Stimulated activated naive CD4-positive, alpha-beta T cell treated with Interleukin-2 at 50 U/mL for 16 hours (primary cell): ENCODE results near the gene ERVMER34-1.

Source experiments
- DNase-seq: peaks from one replicate; lab custom pipeline; 2025; lab: John Stamatoyannopoulos, UW

ERVMER34-1 gene, protein sequence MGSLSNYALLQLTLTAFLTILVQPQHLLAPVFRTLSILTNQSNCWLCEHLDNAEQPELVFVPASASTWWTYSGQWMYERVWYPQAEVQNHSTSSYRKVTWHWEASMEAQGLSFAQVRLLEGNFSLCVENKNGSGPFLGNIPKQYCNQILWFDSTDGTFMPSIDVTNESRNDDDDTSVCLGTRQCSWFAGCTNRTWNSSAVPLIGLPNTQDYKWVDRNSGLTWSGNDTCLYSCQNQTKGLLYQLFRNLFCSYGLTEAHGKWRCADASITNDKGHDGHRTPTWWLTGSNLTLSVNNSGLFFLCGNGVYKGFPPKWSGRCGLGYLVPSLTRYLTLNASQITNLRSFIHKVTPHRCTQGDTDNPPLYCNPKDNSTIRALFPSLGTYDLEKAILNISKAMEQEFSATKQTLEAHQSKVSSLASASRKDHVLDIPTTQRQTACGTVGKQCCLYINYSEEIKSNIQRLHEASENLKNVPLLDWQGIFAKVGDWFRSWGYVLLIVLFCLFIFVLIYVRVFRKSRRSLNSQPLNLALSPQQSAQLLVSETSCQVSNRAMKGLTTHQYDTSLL

DNA sequence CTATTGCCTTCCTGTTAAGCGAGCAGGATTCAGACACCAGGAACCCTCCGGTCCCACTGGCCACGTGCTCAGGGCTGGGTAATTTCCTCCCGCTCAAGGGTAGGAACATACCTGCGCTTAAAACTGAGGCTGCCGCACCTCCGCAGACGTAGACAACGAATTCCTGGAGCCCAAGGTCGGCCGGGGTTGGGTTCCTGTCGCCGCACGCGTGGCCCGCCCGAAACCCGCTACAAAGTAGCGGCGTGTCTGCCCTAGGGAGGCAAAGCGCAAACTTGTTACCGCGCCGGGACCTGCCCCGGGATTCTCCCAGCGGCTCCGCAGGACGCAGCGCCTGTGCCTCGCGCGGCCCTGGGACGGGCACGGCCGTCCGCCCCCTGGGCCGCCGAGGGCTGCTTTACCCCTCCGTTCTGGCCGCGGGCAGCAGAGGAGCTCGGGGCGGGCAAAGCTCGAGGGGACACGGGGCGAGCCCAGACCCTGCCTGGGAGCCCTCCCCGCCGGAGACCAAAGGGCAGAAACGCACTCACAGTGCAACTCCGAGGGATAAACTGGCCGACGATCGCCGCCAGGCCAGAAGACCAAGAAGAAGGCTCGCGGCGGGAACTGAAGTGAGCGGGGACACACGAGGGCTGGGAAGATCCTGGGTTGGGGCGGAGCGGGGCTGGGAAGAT, at the start of gene ERVMER34-1:
ERVMER34-1 (minus strand) TSS at position 607 of the 668 bp plus-strand sequence. CDS start 5,905 bp downstream, outside the sequence.
- DNase-seq = no peak

DNA sequence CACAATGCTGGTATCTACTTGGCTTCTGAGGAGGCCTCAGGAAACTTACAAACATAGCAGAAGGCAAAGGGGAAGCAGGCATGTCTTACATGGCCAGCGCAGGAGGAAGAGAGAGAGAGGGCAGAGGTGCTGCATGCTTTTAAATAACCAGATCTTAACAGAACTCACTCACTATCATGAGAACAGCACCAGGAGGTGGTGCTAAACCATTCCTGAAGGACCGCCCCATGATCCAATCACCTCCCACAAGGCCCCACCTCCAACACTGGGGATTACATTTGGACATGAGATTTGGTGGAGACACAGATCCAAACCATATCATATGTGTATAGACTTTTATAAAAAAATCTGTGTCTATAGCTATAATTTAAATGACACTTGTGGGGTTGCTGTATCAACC, 48.6 kb upstream of the ERVMER34-1 start:
- DNase-seq = no peak

DNA sequence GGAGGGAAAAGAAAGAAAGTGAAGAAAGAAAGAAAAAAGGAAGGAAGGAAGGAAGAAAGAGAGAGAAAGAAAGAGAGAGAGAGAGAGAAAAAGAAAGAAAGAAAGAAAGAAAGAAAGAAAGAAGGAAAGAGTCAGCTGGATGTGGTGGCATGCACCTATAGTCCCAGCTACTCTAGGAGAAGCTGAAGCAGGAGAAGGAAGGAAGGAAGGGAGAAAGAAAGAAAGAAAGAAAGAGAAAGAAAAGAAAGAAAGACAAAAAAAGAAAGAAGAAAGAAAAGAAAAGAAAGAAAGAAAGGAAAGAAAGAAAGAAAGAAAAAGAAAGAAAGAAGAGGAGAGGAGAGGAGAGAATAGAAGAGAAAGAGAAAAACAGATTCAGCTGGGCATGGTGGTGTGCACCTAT, 44.3 kb upstream of the ERVMER34-1 start:
- no peak for DNase-seq

DNA sequence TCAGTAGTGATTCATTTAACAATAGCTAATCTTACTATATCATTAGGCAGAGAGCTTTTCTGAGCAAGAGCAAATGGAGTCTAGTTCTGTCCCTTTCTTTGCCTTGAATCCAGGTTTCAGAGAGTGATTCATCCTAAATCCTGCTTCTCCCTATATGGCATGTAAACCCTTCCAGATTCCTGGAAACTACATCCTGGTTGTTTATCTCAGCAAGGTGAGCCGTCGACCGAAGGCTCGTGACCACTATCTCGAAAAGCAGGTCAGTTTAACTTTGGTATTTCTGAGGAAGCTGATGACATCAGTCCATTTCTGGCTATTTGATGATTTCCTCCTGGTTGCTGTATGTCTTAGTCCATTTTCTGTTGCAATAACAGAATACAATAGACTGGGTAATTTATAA, 40.7 kb upstream of the ERVMER34-1 start:
- no peak for DNase-seq

DNA sequence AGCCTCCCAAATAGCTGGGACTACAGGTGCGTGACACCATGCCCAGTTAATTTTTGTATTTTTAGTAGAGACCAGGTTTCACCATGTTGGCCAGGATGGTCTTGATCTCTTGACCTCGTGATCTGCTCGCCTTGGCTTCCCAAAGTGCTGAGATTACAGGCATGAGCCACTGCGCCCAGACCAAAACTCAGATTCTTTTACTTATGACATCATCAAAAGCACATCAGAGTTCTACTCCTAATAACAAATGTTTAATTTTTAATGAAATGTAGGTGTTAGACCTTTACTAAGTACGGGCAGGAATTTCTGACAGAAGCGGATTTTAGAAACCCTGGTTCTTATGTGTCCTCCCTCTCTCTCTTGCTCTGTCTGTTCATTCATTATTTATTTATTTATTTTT, 38.5 kb upstream of the ERVMER34-1 start:
- no peak for DNase-seq

DNA sequence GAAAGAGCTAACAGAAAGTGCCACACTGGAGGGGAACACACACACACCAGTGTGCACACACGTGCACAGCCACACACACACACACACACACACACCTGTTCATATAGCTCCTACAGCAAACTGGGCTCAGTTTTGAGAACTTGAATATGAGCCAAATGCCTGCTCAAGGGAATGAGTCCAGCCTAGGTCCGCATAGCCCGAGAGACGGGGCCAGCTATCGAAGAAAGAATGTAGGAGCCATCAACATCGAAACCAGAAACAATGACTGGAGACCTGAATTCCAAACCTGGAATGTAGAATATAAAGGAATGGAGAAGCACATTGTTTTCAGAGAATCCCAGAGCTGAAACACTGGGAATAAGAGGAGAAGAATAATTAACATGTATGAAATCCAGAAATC, 37.6 kb upstream of the ERVMER34-1 start:
- DNase-seq = no peak

DNA sequence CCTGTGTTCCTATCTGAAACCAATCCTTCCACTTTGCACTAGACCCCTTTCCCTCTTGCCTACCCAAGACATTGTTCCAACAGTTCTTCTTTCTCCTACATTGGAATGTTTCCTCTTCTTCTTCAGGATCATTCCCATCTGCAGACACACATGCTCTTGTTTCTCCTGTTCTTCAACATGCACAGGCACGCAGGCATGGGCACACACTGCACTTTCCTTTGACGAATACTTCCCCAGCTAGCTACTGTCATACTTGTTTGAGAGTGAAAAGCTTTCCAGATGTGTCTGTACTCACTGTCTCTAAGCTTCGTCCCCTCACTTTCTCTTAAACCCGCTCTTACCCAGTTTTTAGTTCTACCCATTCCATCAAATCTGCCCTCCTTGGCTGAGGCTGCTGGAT, 31.8 kb upstream of the ERVMER34-1 start:
- no peak for DNase-seq

DNA sequence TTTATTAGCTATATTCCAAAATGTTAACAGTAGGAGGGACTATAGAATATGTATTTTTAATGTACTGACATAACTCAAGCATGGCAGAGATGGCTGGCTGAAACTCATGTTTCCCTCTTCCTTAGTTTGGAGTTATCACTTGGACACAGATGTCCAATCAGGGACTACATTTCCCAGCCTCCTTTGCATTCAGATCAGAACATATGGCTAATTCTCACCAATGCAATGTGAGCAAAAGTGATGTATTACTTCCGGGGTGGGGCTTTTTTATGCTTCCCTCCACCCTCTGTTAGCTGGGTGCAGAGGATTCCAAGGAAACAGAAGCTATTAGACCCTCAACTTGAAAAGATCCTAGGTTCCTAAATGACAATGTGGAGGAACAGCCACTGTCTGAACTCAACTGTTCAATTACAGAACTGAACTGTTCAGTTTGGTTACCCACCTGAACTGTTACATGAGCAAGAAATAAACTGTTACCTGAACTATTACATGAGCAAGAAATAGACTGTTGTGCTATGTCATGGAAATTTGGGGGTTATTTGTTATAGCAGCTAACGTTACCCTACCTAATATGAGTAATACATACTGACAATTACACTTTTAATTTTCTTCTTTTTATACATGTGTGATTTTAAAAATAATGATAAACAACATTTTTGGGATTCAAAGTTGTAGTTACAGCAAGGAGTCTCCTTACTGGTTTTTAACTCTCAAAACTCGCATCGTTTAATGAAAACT, 29.6 kb upstream of the ERVMER34-1 start:
- no peak for DNase-seq

DNA sequence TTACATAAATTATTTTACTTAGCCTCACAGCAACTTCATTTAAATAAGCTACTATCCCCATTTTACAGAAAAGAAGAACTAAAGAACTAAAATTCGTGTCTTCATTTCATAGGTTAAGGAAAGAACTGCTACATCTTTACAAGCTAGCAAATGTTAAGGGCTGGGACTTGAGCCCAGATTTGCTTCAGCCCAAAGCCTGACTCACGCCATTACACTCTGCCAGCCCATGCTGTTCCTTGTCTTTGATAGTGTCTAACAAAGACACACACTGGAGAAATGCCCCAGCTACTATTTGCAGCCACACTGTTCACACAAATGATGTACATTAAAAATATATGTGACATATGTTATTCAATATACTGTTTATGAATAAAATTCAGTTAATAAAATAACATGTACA, 29.0 kb upstream of the ERVMER34-1 start:
- no peak for DNase-seq

DNA sequence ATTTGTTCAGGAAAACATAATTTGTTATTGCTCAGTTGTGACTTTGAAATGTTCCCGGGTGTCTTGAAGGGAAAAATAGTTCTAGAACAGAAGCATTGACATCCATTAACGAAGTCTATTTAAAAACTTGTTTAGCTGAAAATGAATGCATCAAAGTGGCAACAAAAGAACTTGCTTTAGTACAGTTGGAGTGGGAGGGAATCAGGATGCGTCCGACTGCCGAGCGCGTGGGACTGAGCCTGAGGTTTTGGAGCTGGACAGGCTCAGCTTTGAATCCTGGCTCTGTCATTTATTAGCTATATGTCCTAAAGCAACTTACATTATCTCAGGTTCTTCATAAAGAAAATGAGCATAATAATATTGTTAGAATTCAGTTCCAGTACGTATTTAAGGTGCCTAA, 9.0 kb upstream of the ERVMER34-1 start:
- no peak for DNase-seq

DNA sequence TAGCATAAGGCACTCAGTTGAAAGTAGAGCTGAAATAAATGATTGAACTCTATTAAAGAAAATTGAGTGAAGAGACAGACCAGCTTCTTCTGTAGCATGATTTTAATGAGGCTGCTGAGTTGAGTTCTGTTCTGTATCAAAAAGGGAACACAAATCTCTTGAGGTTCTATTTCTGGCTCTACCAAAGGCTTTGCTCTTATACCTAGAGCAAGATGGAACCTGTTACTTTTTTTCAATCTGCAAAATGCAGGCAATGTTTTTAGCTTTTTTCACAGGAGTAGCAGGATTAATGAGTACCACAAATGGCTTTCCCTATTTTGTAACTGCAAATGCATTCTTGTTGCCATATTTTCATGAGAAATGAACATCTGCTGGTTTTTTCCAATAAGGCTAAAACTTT, 4.2 kb upstream of the ERVMER34-1 start:
- DNase-seq = no peak

DNA sequence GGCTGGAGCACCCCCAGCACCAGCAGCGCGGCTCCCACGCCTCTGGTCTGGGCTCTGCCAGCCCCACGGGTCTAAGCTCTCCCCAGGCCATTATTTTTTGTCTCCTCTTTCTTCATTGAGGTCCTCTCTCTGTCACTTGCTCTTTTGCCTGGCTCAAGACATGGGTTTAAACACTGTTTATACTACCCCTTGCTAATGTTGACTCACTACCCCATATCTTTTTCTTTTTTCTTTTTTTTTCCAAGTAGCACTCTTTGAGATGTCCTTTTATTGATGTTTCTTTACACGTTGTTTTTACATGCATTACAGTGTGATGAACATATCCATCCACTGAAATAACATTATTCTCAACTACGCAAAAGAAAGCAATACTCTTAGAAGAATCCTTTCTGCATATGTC, 1.7 kb upstream of the ERVMER34-1 start:
- DNase-seq = no peak

DNA sequence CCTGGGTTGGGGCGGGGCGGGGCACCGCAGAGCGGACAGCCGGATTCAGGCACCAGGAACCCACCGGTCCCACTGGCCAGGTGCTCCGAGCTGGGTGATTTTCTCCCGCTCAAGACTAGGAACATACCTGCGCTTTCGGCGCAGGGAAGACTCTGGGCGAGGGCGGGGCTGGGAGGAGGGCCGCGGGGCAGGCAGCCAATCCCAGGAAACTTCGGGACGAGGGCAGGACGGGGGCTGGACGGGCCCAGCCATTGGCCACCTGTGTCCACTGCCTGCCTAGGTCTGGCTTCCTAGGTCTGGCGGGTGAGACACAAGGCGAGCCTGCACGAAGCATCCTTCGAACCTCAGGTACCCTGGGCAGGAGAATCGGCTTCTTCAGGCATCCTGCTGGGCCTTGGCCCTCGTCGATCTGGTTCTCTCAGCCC, 274 bp upstream of the ERVMER34-1 start:
- no peak for DNase-seq

DNA sequence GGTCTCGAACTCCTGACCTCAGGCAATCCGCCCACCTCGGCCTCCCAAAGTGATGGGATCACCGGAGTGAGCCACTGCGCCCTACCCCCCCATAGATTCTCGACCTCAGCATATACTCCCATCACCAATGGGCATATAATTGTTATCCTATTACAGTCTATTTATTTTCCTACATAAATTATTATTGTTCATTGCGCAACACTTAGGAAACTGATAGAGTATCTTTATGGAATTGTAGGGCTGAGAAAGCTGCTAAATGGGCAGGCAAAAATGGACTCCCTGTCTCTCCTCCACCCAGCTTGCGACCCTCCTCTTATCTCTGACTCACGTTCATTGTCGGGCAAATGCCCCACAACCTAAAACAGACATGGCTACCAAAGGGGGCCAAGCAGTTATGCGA, 1.0 kb downstream of the ERVMER34-1 start:
- DNase-seq = no peak

DNA sequence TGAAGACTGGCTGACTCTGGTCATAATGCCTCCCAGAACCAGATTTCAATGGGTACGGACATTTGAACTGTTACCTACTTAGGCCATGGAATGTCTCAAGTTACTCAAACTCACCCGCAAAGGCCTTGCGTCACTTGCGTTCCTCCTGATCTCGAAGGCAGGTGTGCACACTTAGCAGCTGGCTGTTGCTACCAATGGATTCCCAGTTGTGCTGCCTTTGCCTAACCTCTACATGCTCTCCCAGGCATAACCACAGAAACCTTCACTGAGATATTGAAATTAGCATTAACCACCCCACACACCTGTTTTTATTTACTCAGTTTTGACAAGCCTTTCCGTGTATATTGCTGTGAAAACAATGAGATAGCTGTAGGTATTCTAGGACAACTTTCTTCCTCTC, 2.8 kb downstream of the ERVMER34-1 start:
- no peak for DNase-seq

DNA sequence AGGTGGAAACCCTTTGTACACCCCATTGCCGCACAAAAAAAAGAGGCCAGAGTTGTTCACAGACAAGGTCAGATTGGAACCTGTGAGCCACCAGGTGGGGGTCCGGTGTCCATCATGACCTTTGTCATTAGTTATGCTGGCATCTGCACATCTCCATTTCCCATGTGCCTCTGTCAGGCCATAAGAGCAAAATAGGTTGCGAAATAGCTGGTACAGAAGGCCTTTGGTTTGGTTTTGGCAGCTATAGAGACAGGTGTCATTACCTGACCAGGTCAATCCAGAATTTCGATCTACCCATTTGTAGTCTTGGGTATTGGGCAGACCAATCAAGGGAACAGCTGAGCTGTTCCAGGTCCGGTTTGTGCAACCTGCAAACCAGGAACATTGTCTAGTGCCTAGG, 6.6 kb downstream of the ERVMER34-1 start:
- no peak for DNase-seq

DNA sequence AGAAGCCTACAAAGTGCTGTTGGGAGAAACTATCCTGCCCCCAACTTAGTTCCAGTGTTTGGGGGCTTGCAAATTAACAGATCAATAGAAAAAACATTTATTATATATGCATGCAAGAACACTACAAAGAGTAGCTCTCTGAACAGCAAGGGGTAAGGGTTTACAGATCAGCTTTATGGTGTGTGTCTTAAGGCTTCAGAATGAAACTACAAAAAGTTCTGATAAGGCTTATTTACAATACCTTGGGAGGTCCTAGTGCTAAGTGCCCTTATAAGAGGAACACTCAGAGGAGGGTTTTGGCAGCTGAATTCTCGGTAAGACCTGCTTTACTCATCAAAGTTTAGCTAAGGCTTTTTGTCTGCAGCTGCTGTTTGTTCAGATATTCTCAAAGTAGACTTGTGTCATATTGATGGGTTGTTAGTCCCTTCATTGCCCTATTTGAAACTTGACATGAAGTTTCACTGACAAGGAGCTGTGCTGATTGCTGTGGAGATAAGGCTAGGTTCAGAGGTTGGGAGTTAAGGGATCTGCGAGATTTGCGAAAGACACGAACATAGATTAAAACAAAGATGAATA, 7.7 kb downstream of the ERVMER34-1 start:
- no peak for DNase-seq

DNA sequence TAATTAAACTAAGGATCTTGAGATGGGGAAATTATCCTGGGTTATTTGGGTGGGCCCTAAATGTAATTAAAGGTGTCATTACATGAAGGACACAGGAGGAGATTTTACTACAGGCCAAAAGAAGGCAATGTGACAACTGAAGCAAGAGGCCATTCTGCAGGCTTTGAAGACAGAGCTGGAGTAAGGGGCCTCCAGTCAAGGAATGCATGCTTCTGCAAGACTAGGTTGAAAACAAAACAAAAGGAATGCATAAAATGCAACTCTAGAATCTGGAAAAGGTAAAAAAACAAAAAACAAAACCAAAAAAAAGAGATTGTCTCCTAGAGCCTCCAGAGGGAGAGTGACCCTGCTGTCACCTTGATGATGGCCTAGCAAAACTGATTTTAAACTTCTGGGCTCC, 21.6 kb downstream of the ERVMER34-1 start:
- no peak for DNase-seq

DNA sequence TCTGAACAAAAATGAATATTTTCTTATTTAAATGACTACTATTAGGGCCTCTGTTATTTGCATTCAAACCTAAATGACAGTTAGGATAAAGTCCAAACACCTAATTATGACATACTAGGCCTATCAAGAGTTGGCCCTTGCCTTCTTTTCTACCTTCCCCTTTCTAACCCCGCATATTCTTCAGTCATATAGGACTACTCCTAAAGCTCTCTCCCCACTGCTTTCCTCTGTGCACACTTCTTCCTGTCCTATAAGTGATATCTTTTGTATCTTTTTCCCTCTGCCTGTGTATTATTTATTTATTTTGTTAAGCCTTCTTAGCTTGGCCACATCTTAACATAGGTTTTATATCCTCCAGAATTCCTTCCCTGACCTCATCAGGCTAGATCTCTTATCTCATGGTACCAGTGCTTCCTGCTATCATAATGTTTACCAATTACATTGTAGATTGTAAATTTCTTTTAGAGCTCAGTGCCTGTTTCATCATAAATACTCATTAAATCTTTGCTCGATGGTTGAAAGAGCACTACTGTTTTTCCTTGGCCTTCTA, 22.5 kb downstream of the ERVMER34-1 start:
- no peak for DNase-seq

DNA sequence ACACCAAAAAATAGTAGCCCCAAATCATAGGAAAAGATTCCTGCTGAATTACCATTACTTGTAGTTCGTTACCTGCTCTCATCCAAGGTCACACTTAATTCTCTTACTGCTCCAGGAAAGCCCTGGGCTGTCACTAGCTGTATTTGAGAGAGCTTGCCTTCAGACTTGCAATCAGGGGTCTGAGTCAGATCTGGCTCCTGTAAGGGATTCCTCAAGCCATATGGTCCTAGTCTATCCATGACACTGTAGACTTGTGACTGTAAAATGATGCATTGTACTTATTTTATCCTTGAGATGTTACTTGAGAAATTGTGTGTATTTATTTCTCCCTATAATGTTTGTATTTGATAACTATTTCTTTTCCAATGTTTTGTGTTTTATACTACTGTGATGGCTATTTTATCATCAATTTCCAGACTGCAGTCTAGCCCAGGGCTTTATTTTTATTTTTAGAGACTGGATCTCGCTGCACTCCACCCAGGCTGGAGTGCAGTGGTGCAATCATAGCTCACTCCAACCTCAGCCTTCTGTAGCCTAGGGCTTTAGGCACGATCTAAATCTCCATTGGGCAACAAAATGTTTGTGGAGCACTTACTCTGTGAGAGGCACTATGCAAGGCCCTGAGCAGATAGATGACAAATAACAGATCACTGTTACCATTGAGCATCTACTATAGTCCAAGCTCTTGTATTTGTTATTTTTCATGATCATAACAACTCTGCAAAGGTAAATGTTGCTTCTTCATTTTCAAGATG, 24.2 kb downstream of the ERVMER34-1 start:
- no peak for DNase-seq
